Endothelial cell of umbilical vein (primary cell): ENCODE data around the gene KLHL17. TPM values are rescaled to one million over a fixed set of nuclear protein-coding genes. Genes with fewer than 3 reads are reported as not detected.

Source experiments
- BruUV-seq: library from RNA; stranded (reverse); fragments of 400-500 nt; replicated peaks from 2 replicates; lab custom pipeline; 2021; lab: Mats Ljungman, UMichigan
- CTCF ChIA-PET: fragments of 300-600, 350-600 bp; sonication (Branson Sonifier 250); formaldehyde crosslinking; loops from one replicate; lab custom pipeline; 2021; ENCODE audit warnings: antibody characterized with exemption, inconsistent platforms; lab: Charles Lee
- POLR2A ChIA-PET: fragments of 300-600, 350-600 bp; sonication (Branson Sonifier 250); formaldehyde crosslinking; loops from one replicate; lab custom pipeline; 2021; ENCODE audit warnings: antibody characterized with exemption, inconsistent platforms; lab: Charles Lee
- DNase-seq: peaks from one replicate; pipeline ENCODE4 v3.0.0-alpha.2; 2011; ENCODE audit warnings: low read depth, low spot score
- FAIRE-seq: peaks from 2 replicates; lab custom pipeline; 2011; peaks lifted over from hg19 to GRCh38; lab: Jason Lieb, UNC
- H2AFZ ChIP-seq: 2 replicates; pipeline ENCODE4 v1.6.0; 2012; ENCODE audit warnings: low read depth, low read length, control low read depth, inconsistent platforms
- H3K27ac ChIP-seq: 2 replicates; pipeline ENCODE4 v1.5.1; 2011; ENCODE audit warnings: low read depth, mild to moderate bottlenecking, control low read depth, low read length, moderate library complexity; ENCODE audit not compliant: insufficient read depth
- H3K27me3 ChIP-seq, 2 experiments: 2 replicates each; pipeline versions ENCODE4 v1.6.0 to v1.6.1; 2011; ENCODE audit warnings: low read length in 2 of 2, mixed read lengths in 1 of 2; ENCODE audit not compliant: control insufficient read depth in 2 of 2, insufficient read depth in 2 of 2
- H3K36me3 ChIP-seq, 2 experiments: 2 replicates in 1 of 2; 3 replicates in 1 of 2; pipeline ENCODE4 v1.5.1; 2011; ENCODE audit warnings: low read length in 2 of 2, mild to moderate bottlenecking in 1 of 2, moderate library complexity in 1 of 2; ENCODE audit not compliant: control insufficient read depth in 2 of 2, insufficient read depth in 2 of 2; ENCODE audit errors: extremely low read depth in 1 of 2
- H3K4me1 ChIP-seq: 3 replicates; pipeline ENCODE4 v1.5.1; 2011; ENCODE audit warnings: mild to moderate bottlenecking, low read length; ENCODE audit not compliant: control insufficient read depth, insufficient read depth; ENCODE audit errors: extremely low read depth
- H3K4me2 ChIP-seq: 2 replicates; pipeline ENCODE4 v1.6.1; 2011; ENCODE audit warnings: low read length, control low read depth, mixed read lengths; ENCODE audit not compliant: insufficient read depth
- H3K4me3 ChIP-seq, 3 experiments: fragments of 200-600 bp in 1 of 3; sonication (generic), shearing (Covaris generic) in 1 of 3; replicated peaks in 1 of 3; 2 replicates each; pipeline ENCODE4 v1.5.1; 2011 to 2016; ENCODE audit warnings: control low read depth in 3 of 3, low read length in 3 of 3, mild to moderate bottlenecking in 2 of 3, inconsistent platforms in 1 of 3, low read depth in 1 of 3, moderate library complexity in 1 of 3; ENCODE audit not compliant: insufficient read depth in 1 of 3
- H3K79me2 ChIP-seq: 2 replicates; pipeline ENCODE4 v1.6.0; 2012; ENCODE audit warnings: low read length, inconsistent platforms; ENCODE audit not compliant: control insufficient read depth, insufficient read depth
- H3K9ac ChIP-seq: replicated peaks from 2 replicates; pipeline ENCODE3; 2011; ENCODE audit warnings: low read length, control low read depth; ENCODE audit not compliant: insufficient read depth; ENCODE audit errors: extremely low read depth
- H3K9me1 ChIP-seq: replicated peaks from 3 replicates; pipeline ENCODE4 v1.6.0; 2011; ENCODE audit warnings: mild to moderate bottlenecking, low read length; ENCODE audit not compliant: control insufficient read depth, insufficient read depth; ENCODE audit errors: extremely low read depth
- H3K9me3 ChIP-seq: replicated peaks from 2 replicates; pipeline ENCODE4 v1.5.1; 2012; ENCODE audit warnings: low read length, inconsistent platforms; ENCODE audit not compliant: control insufficient read depth, insufficient read depth
- H4K20me1 ChIP-seq: replicated peaks from 2 replicates; pipeline ENCODE3; 2011; ENCODE audit warnings: mild to moderate bottlenecking, low read length; ENCODE audit not compliant: control insufficient read depth, insufficient read depth; ENCODE audit errors: extremely low read depth
- CTCF ChIP-seq, 2 donors: IDR thresholded peaks; 1 replicate in 1 of 2; 2 replicates in 1 of 2; pipeline ENCODE4 v1.5.1; 2011; ENCODE audit warnings: low read length in 2 of 2, mild to moderate bottlenecking in 2 of 2, moderate library complexity in 2 of 2, control low read depth in 1 of 2, inconsistent platforms in 1 of 2, low read depth in 1 of 2; ENCODE audit not compliant: insufficient read depth in 1 of 2; ENCODE audit errors: extremely low read depth in 1 of 2
- FOS ChIP-seq: IDR thresholded peaks from 2 replicates; pipeline ENCODE4 v1.6.1; 2011; ENCODE audit warnings: mild to moderate bottlenecking, low read length, moderate library complexity, borderline replicate concordance; ENCODE audit not compliant: insufficient read depth
- JUN ChIP-seq: IDR thresholded peaks from 2 replicates; pipeline ENCODE4 v1.6.1; 2011; ENCODE audit warnings: borderline replicate concordance, low read depth; ENCODE audit not compliant: insufficient read length, insufficient read depth
- MAX ChIP-seq: IDR thresholded peaks from 2 replicates; pipeline ENCODE4 v1.6.1; 2011; ENCODE audit not compliant: insufficient read depth, insufficient read length
- POLR2AphosphoS5 ChIP-seq: IDR thresholded peaks from 2 replicates; pipeline ENCODE4 v1.6.1; 2012; ENCODE audit warnings: low read depth, mild to moderate bottlenecking, control low read depth, low read length, moderate library complexity; ENCODE audit not compliant: insufficient read depth
- dilution Hi-C: fragments of 300-500 bp; cut with MboI; formaldehyde crosslinking; loops from one replicate; pipeline ENCODE4 v1.15.0; 2019; ENCODE audit warnings: low sequenced_read_pairs; ENCODE audit not compliant: extremely low pct_ligation_motif_present
- intact Hi-C: fragments of 100-400 bp; cut with micrococcal nuclease; formaldehyde crosslinking; loops from one replicate; pipeline ENCODE4 v1.10.0; 2022
- polyA plus RNA-seq, 4 experiments: library from polyadenylated mRNA; depleted of rRNA in 3 of 4; stranded (reverse) in 3 of 4; unstranded in 1 of 4; fragments of >200 nt; gene quantifications; 2 replicates each; pipeline versions ENCODE4 v1.2.1 to v1.2.3, GENCODE V29; 2011 to 2012; ENCODE audit warnings: missing spikeins in 1 of 4
- total RNA-seq: library from RNA; stranded (reverse); gene quantifications from 2 replicates; pipeline ENCODE4 v1.2.3, GENCODE V29; 2021

Gene KLHL17
- total and polyA plus RNA-seq, 2 donors (not counting 3 experiments of a cell fraction or from before 2014, with no cell fraction given) = 27.0 to 30.1 TPM

- H4K20me1 ChIP-seq = no peaks in the 10 kb centered on the region
- no peaks in the 10 kb centered on the region for H3K9me1 ChIP-seq
- ChIA-PET CTCF (interaction anchor here (1.0 to 2.9 kb wide), 5 partner anchors 8 to 40 kb away, joined by 3 to 13 read pairs (median 4); no protein-coding TSS in a partner anchor), POLR2A (no interaction called here)
- TF ChIP-seq JUN (no peak), MAX (no peak), POLR2AphosphoS5 (no peak), FOS (no peak), CTCF (IDR thresholded peaks at IDR 0.05; ENCODE audit: extremely low read depth in 1 of 2, insufficient read depth in 1 of 2, low read depth in 1 of 2, low read length in 2 of 2) (no peak)
- DNase-seq (no peak), FAIRE-seq (no peak)
- no peak overlapping the region for H3K4me3 ChIP-seq
- dilution Hi-C loops = no loop called here
- no peaks in the 10 kb centered on the region for H3K4me1 ChIP-seq
- H2AFZ ChIP-seq = no peak overlapping the region
- H3K9ac ChIP-seq = no peak overlapping the region
- intact Hi-C loops = no loop called here
- no TSS peak for BruUV-seq
- H3K79me2 ChIP-seq = no peaks in the 10 kb centered on the region
- no peaks in the 10 kb centered on the region for H3K9me3 ChIP-seq
- no peaks in the 10 kb centered on the region for H3K36me3 ChIP-seq
- H3K27me3 ChIP-seq = peaks cover 20 to 27% of the 10 kb centered on the region in 2 experiments
- H3K4me2 ChIP-seq = no peak overlapping the region
- H3K27ac ChIP-seq = no peak overlapping the region
These were observed 29.7 kb upstream of the KLHL17 start for GRCh38 chr1:930633-931138.
